ENCODE data around the gene FAM184A. TPM values are rescaled to one million over a fixed set of nuclear protein-coding genes. Genes with fewer than 3 reads are reported as not detected.

Gene FAM184A
- total RNA-seq, 2 donors from 2014 or later = 0.56 to 0.62 TPM

DNA sequence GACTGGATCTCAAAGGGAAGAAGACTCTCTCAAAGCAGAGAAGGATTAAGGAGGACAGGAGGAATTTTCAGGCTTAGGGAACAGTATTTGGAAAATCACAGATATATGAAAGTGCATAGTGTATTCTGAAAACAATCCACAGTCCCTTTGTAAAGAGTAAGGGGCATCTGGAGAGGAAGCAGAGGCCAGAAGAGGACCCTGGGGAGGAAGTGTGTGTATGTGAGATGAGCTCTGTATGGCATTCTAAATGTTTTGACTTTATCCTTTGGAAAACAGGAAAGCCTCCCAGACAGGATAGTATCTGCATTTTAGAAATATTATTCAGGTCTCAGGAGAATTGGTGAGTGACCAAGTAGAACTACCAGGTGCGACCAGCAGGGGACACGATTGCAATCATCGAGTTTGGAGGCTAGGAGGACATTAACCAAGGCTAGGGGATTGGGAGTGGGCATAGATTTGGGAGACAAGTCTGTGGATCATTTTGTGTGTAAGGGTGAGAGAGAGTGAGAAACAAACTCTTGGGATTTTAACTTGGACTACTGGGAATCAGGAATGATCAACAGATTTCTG is 38.3 kb upstream of the FAM184A start:
- no peak overlapping the region for H3K9ac ChIP-seq (ENCODE audit: low read depth in 2 of 2, low read length in 2 of 2)
- no peak for DNase-seq
- no peaks in the 10 kb centered on the region for H3K4me1 ChIP-seq
- H3K27me3 ChIP-seq = no peaks in the 10 kb centered on the region
- no peak overlapping the region for H3K27ac ChIP-seq
- H3K4me3 ChIP-seq = no peak overlapping the region
- intact Hi-C loops (cut with DNase I) = no loop called here
- no peaks in the 10 kb centered on the region for H3K36me3 ChIP-seq
- TF ChIP-seq, protein P1, sequence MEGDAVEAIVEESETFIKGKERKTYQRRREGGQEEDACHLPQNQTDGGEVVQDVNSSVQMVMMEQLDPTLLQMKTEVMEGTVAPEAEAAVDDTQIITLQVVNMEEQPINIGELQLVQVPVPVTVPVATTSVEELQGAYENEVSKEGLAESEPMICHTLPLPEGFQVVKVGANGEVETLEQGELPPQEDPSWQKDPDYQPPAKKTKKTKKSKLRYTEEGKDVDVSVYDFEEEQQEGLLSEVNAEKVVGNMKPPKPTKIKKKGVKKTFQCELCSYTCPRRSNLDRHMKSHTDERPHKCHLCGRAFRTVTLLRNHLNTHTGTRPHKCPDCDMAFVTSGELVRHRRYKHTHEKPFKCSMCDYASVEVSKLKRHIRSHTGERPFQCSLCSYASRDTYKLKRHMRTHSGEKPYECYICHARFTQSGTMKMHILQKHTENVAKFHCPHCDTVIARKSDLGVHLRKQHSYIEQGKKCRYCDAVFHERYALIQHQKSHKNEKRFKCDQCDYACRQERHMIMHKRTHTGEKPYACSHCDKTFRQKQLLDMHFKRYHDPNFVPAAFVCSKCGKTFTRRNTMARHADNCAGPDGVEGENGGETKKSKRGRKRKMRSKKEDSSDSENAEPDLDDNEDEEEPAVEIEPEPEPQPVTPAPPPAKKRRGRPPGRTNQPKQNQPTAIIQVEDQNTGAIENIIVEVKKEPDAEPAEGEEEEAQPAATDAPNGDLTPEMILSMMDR (IDR thresholded peaks at IDR 0.05) = no peak
- no peaks in the 10 kb centered on the region for H3K9me3 ChIP-seq

DNA sequence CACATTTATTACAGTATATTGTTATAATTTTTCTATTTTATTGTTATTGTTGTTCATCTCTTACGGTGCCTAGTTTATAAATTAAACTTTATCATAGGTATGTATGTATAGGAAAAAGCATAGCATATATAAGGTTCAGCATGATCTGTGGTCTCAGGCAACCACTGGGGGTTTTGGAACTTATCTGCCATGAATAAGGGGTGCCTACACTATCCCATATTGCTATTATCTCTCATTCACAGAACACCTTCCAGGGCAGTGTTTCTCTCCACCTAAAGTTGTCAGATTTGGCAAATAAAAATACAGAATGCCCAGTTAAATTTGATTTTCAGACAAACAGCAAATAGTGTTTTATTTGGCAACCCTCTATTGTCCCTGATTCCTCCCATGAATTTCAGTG is 35.5 kb upstream of the FAM184A start:
- intact Hi-C loops (cut with DNase I) = no loop called here
- DNase-seq = no peak
- no peak overlapping the region for H3K9ac ChIP-seq (ENCODE audit: low read depth in 2 of 2, low read length in 2 of 2)
- no peak overlapping the region for H3K4me3 ChIP-seq
- TF ChIP-seq, protein P1 (IDR thresholded peaks at IDR 0.05) = no peak
- H3K36me3 ChIP-seq = no peaks in the 10 kb centered on the region
- H3K4me1 ChIP-seq = no peaks in the 10 kb centered on the region
- H3K27me3 ChIP-seq = no peaks in the 10 kb centered on the region
- H3K27ac ChIP-seq = no peak overlapping the region
- H3K9me3 ChIP-seq = no peaks in the 10 kb centered on the region

DNA sequence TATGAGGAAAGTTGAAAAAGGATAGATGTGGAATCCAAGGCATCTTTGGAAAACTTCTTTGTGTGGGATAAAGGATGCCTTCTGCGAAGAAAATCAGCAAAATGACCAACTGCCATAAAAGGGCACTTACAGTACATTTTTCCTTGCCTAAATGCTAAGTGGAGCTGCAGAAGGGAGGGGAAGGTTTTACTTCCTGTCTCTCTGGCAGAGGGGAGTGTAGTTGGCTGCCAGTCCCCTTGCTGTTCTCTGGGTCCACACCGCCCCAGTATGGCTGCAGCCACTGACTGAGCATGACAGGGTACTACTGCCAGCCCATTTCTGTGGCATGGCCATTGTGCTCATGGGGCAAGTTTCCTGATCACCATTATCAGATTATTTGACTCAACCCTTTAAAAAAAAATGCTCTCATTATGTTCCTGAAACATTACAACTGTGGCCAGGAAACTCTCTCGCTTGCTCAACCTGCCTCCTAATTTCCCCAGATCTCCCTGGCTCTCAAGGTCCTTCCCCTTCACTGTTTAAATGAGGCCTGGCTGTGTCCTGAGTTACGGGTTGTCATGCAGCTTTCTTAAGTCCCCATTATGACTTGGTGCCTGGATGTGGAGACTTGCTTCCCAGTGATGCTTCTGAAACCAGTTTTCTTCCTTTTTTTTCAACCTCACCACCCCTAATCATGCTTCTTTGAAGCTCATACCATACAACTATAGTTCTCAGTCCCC is 34.5 kb upstream of the FAM184A start:
- intact Hi-C loops (cut with DNase I) = no loop called here
- DNase-seq = no peak

DNA sequence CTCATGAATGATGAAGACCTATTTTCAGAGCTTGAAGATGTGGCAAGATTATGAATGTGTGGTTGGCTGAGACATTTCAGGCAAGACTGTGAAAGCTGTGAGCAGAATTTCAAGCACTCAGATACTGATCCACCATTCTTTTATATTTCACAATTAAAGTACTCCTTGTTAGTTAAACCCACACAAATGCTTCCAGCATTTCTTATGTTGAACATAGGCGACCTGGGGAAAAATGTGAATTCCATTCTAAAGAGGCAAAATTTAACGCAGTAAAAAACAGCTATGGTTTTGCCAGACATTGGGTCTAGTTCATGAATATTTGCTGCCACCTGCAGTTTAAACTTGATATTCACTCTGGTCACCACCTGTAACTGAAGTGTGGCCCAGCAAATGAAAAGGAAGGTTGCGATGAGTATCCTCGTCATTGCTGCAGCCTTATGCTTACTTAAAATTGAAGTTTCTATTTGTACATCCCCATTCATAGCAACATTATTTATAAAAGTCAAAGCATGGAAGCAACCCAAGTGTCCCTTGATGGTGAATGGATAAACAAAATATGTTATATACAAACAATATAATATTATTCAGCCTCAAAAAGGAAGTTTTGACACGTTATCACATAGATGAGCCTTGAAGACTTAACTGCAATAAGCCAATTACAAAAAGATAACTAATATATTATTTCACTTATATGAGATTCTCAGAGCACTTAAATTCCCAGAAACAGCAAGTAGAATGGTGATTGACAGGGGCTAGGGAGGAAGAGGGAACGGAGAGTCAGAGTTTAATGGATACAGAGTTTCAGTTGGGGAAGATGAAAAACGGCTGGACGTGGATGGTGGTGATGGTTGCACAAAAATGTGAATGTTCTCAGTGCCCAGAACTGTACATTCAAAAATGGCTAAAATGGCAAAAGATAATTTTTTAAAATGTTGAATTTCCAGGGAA is 32.4 kb upstream of the FAM184A start:
- TF ChIP-seq, protein P1 (IDR thresholded peaks at IDR 0.05) = peak; percentile 49
- Histone ChIP-seq H3K4me1 (no peaks in the 10 kb centered on the region), H3K4me3 (no peak overlapping the region), H3K9me3 (no peaks in the 10 kb centered on the region), H3K9ac (ENCODE audit: low read depth in 2 of 2, low read length in 2 of 2) (no peak overlapping the region), H3K36me3 (no peaks in the 10 kb centered on the region), H3K27me3 (no peaks in the 10 kb centered on the region), H3K27ac (no peak overlapping the region)
- intact Hi-C loops (cut with DNase I) = loop anchor here (2.0 kb wide), 1 partner anchor 142 kb away; no protein-coding TSS in a partner anchor
- DNase-seq = peak; percentile 48

More for the DNA sequence above, 34.5 kb upstream of the FAM184A start:
- Histone ChIP-seq H3K27me3 (no peaks in the 10 kb centered on the region), H3K9me3 (no peaks in the 10 kb centered on the region), H3K27ac (no peak overlapping the region), H3K4me1 (no peaks in the 10 kb centered on the region), H3K4me3 (no peak overlapping the region), H3K36me3 (no peaks in the 10 kb centered on the region), H3K9ac (ENCODE audit: low read depth in 2 of 2, low read length in 2 of 2) (no peak overlapping the region)
- TF ChIP-seq, protein P1 (IDR thresholded peaks at IDR 0.05) = no peak

DNA sequence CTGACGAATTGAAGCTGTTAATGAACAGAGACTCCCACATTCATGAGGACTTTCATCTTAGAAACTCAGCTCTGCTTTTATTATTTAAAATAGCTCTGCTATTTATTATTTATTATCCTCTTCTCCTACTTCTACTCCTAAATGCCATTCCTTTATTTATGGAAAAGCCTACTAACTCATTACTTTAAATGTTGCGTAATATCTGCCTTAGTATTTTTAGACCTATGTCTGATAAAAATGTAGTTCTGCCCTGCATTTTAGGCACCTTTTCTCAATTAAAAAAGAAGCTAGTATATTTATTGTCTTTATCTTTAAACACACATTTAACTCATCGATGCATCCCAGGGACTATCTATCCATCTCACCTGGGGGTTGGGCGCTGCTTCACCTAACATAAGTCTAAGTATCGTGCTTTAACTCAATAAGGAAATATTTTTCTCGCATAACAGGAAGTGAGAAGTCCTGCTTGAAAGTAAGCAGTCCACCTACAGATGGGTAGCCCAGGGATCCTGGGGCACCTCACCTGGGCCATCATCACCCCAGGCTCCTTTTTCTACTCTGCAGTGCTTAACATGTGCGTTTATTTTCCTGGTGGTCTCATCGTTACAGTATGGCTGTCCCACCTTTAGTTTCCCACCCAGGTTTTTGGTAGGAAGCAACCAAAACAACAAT is 31.3 kb upstream of the FAM184A start:
- Histone ChIP-seq H3K27me3 (no peaks in the 10 kb centered on the region), H3K4me1 (no peaks in the 10 kb centered on the region), H3K9me3 (no peaks in the 10 kb centered on the region), H3K27ac (no peak overlapping the region), H3K9ac (ENCODE audit: low read depth in 2 of 2, low read length in 2 of 2) (no peak overlapping the region), H3K4me3 (no peak overlapping the region), H3K36me3 (no peaks in the 10 kb centered on the region)
- TF ChIP-seq, protein P1 (IDR thresholded peaks at IDR 0.05) = no peak
- intact Hi-C loops (cut with DNase I) = loop anchor here (2.0 kb wide), 1 partner anchor 141 kb away; no protein-coding TSS in a partner anchor
- no peak for DNase-seq
